HG02970 (cell line): Measurements from ENCODE around the gene OCLN.
"Not testable (repeated sequence)": the region's sequence is repeated elsewhere in the genome, so short reads cannot be mapped to it uniquely, and the experiment has no call there.

Experiments
- ATAC-seq: cut with Tn5 transposase; IDR thresholded peaks from one replicate; pipeline ENCODE4 v1.9.1; 2021; ENCODE audit warnings: mild to moderate bottlenecking, moderate library complexity, moderate number of reproducible peaks; ENCODE audit not compliant: unreplicated experiment, low FRiP score

Gene OCLN

DNA sequence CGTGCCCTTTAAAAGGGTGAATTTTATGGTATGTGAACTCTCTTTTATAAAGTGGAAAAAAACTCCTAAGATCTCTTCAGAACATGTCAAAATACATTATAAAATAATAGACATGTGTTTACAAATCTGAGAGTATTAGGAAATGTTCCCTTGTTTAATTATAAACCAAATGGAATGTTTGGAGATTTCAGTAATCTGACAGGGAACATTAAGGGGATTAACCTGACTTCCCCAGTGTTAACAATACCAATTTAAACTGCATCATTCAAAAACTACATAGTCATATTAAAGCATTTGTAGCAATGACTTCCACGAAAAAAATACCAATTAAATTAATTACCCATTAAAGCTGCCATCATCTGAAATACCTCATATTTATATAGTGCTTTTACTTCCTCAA, 1.6 kb upstream of the OCLN start:
- ATAC-seq: no peak

GRCh38 chr5:69491838-69492390, 676 bp upstream of the OCLN start:
- no peak for ATAC-seq

GRCh38 chr5:69492923-69493395, 369 bp downstream of the OCLN start:
- no peak for ATAC-seq

- no peak for ATAC-seq
Measured at GRCh38 chr5:69493396-69494133, 975 bp downstream of the OCLN start.

GRCh38 chr5:69494452-69494851, 1.9 kb downstream of the OCLN start:
- ATAC-seq: no peak

- ATAC-seq: no peak
Measured at GRCh38 chr5:69497006-69497520, 4.5 kb downstream of the OCLN start.

GRCh38 chr5:69498384-69498783, 5.8 kb downstream of the OCLN start:
- no peak for ATAC-seq

DNA sequence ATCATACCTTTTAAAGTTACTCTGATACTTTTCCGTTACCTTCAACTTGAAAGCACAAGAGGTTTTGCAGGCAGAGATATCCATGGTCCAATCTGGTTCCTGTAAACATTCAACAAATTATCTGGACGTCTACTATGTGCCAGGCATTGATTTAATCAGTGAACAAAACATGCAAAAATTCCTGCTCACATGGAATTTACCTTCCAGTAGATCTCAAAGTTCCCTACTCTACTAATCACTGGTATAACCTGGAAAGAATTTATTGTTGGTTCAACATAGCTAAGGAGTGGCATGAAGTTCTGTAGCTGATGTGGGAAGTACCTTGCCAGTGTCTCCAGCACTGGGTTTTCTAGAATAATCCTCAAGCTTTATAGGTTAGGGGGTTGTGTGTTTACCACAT, 9.8 kb downstream of the OCLN start:
- ATAC-seq: no peak

GRCh38 chr5:69502767-69503488, 10.3 kb downstream of the OCLN start:
- no peak for ATAC-seq

- no peak for ATAC-seq
Measured at GRCh38 chr5:69504036-69504435, 11.4 kb downstream of the OCLN start.

- no peak for ATAC-seq
Measured at GRCh38 chr5:69505306-69505705, 12.7 kb downstream of the OCLN start.

DNA sequence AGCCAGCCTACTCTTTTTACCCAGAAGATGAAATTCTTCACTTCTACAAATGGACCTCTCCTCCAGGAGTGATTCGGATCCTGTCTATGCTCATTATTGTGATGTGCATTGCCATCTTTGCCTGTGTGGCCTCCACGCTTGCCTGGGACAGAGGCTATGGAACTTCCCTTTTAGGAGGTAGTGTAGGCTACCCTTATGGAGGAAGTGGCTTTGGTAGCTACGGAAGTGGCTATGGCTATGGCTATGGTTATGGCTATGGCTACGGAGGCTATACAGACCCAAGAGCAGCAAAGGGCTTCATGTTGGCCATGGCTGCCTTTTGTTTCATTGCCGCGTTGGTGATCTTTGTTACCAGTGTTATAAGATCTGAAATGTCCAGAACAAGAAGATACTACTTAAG, 16.6 kb downstream of the OCLN start:
- ATAC-seq: no peak

DNA sequence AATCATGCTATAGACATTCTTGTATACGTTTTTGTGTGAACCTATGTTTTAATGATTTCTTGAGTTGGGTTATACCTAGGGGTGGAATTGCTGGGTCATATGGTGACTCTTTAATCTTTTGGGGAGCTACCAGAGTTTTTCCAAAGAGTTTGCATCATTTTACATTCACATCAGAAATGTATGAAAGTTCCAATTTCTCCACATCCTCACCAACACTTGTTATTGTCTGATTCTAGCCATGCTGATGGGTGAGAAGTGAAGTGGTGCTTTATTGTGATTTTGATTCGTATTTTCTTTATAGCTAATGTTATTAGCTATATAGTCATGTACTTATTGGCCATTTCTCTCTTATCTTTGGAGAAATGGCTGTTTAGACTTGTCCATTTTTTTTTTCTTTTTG, 18.1 kb downstream of the OCLN start:
- ATAC-seq: no peak

DNA sequence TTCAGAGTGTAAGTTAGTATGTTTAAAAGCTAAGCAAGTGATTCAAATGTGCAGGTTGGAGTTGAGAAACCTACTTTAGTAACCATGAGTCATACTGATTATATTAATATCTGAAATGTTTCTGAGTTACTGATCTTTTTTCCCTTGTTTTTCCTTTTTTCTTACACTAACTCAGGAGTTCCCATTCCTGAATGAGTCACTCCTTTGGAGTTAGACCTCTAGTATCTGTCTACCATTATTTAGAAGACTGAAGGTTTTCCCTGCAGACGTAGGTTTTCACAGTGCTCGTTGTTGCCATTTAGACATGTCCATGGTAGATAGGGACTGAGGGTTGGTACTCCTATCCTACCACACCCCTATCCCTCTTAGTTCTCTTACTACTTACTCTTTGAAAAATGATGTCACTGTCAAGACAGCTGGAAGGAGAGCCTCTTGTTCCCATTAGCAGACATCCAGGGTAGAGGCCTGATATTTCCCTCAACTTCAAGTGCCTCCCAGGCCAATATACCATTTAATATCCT, 20.2 kb downstream of the OCLN start:
- ATAC-seq: no peak

- ATAC-seq: not testable (repeated sequence)
Measured at GRCh38 chr5:69515570-69515969, 23.0 kb downstream of the OCLN start.

DNA sequence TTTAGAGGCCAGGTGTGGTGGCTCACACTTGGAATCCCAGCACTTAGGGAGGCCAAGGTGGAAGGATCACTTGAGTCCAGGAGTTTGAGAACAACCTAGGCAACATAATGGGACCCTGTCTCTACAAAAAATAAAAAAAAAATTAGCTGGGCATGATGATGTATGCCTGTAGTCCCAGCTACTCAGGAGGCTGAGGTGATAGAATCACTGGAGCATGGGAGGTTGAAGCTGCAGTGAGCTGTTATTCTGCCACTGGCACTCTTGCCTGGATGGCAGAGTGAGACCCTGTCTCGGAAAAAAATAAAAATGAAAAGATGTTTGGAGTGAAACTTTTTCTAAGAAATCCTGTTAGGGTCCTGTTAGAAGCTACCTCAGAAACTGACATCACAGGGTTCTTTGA, 24.2 kb downstream of the OCLN start:
- no peak for ATAC-seq

- ATAC-seq: no peak
Measured at GRCh38 chr5:69517763-69518212, 25.2 kb downstream of the OCLN start.

DNA sequence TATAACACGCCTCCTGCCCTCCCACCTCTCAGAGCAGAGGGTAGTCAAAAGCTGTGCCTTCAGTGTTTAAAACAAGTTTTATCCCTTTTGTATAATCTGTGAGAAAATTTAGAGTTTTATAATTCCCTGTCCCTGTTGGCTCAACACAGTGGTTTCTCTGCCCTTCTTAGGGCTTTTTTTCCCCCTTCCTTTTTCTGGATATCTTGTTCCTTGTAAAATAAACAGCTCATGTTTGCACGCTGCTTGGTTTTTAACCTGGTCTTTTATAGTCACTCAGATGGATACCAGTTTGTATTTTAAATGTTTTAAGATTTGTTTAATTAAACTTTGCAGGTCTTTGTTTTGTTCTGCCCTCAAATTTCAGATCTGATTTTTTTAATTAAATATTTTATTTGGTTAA, 26.7 kb downstream of the OCLN start:
- no peak for ATAC-seq

DNA sequence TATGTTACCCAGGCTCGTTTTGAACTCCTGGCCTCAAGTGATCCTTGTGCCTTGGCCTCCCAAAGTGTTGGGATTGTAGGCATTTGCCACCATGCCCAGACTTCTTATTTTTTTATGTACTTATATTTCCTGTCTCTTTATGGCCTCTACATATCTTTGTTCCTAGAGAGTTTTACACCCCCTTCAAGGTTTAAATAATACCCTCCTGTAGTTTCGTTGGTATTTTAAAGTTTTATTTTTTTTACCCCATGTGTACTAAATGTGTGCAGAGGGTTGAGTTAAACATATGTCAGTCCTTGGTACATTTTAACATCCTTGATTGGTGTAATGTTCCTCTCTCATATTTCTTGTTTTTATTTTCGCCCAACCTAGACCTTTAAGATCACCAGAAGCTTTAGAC, 29.4 kb downstream of the OCLN start:
- no peak for ATAC-seq

DNA sequence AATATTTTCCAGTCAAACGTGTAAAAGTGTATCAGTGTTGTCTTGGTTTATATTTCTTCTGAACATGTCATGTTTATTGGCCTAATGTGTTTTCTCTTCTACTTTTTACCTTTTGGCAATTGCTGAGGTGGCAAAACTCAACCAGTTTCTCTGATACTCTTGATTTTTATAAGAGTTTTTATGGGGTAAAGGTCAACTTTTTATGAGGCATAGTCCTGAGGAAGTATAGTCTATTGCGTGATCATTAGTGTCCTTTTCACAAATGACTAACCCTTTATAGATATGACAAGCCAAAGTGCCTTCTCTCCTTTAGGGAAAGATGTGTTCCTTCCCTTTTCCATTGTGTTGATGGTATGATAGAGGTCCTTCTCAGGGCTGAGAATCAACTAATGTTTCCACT, 32.9 kb downstream of the OCLN start:
- ATAC-seq: no peak

- no peak for ATAC-seq
Measured at GRCh38 chr5:69526660-69527059, 34.1 kb downstream of the OCLN start.
